ENCODE data around the gene UBASH3B. TPM values are rescaled to one million over a fixed set of nuclear protein-coding genes. Genes with fewer than 3 reads are reported as not detected.
"Not testable (repeated sequence)": the region's sequence is repeated elsewhere in the genome, so short reads cannot be mapped to it uniquely, and the experiment has no call there.

UBASH3B gene, protein sequence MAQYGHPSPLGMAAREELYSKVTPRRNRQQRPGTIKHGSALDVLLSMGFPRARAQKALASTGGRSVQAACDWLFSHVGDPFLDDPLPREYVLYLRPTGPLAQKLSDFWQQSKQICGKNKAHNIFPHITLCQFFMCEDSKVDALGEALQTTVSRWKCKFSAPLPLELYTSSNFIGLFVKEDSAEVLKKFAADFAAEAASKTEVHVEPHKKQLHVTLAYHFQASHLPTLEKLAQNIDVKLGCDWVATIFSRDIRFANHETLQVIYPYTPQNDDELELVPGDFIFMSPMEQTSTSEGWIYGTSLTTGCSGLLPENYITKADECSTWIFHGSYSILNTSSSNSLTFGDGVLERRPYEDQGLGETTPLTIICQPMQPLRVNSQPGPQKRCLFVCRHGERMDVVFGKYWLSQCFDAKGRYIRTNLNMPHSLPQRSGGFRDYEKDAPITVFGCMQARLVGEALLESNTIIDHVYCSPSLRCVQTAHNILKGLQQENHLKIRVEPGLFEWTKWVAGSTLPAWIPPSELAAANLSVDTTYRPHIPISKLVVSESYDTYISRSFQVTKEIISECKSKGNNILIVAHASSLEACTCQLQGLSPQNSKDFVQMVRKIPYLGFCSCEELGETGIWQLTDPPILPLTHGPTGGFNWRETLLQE
- not detected for polyA plus RNA-seq (2012; ENCODE audit: insufficient read depth, insufficient read length, low read depth)

DNA sequence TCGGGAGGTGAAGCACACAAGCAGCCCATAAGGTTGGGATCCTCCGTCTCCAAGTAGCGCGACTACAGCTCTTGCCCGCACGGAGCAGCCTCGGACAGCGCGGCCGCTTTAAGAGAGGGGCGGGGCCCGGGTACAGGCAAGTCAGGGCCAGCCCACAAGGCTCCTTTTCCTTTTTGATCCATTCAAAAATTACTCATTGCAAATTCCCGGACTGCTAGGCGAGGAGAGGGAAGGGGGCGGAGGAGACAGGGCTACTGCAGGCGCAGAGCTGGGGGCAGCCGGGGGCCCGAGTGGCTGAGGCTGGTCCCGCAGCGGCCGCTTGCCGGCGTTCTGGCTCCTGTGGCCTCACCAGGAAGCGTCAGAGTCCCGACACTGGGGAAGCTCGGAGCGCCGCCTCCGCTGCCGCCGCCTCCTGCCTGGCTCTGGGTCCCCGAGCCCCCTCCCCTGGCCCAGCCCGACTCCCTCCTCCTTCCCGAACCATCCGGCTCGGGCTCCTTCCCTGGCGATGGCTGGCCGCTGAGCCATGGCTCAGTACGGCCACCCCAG, at the start of gene UBASH3B:
Gene UBASH3B, plus strand, starts transcription at position 196 of the 546 bp plus-strand sequence. Its CDS starts 328 bp downstream, at position 524.
- H3K27me3 ChIP-seq, result peaks cover 45% of the 10 kb centered on the region
- H3K9me3 ChIP-seq, result no peaks in the 10 kb centered on the region
- H3K4me1 ChIP-seq, result no peaks in the 10 kb centered on the region
- H3K36me3 ChIP-seq, result no peaks in the 10 kb centered on the region
- DNase-seq, result peak; percentile 37
- no peak for TF ChIP-seq CTCF (IDR thresholded peaks at IDR 0.05; ENCODE audit: low read depth, low read length)
- H3K4me3 ChIP-seq (ENCODE audit: low read depth, low read length), result peak within 1 kb of the TSS; percentile 53

- not testable (repeated sequence) for DNase-seq; H3K4me1 ChIP-seq; H3K9me3 ChIP-seq; H3K27me3 ChIP-seq; H3K36me3 ChIP-seq; H3K4me3 ChIP-seq (ENCODE audit: low read depth, low read length)
Observed at GRCh38 chr11:122607162-122607561, 48.4 kb upstream of the UBASH3B start.

DNA sequence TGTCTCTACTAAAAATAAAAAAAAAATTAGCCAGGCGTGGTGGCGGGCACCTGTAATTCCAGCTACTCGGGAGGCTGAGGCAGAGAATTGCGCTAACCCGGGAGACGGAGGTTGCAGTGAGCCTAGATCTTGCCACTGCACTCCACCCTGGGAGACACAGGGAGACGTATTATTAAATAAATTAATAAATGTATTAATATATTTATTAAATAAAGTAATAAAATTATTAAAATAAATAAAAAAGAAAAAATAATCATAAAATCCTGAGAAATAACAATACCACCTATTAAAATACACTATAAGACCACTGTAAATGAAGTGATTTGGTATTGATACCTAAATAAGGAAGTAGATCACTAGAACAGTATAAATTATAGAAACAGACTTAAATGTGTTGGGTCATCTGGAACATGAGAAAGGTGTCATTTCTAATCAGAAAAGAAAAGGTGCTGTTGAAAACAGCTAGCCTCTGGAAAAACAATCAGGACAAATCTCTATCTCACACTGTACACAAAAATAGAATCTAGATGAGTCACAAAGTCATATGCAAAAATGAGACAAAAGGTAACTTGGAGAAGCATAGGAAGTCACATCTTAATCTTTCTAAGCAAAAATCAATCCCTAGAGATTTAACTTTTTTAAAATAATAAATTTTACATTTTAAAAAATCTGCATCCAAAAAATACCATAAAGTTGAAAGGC, 43.2 kb upstream of the UBASH3B start:
- Histone ChIP-seq H3K9me3 (no peaks in the 10 kb centered on the region), H3K4me1 (no peaks in the 10 kb centered on the region), H3K4me3 (ENCODE audit: low read depth, low read length) (no peak overlapping the region), H3K36me3 (no peaks in the 10 kb centered on the region), H3K27me3 (no peaks in the 10 kb centered on the region)
- no peak for TF ChIP-seq CTCF (IDR thresholded peaks at IDR 0.05; ENCODE audit: low read depth, low read length)
- no peak for DNase-seq

GRCh38 chr11:122616718-122617117, 38.8 kb upstream of the UBASH3B start:
- Histone ChIP-seq H3K36me3 (no peaks in the 10 kb centered on the region), H3K27me3 (no peaks in the 10 kb centered on the region), H3K9me3 (no peaks in the 10 kb centered on the region), H3K4me3 (ENCODE audit: low read depth, low read length) (no peak overlapping the region), H3K4me1 (no peaks in the 10 kb centered on the region)
- no peak for DNase-seq
- TF ChIP-seq CTCF (IDR thresholded peaks at IDR 0.05; ENCODE audit: low read depth, low read length), result no peak

GRCh38 chr11:122617297-122617696, 38.2 kb upstream of the UBASH3B start:
- no peak for DNase-seq
- H3K9me3 ChIP-seq, result no peaks in the 10 kb centered on the region
- no peaks in the 10 kb centered on the region for H3K36me3 ChIP-seq
- no peak for TF ChIP-seq CTCF (IDR thresholded peaks at IDR 0.05; ENCODE audit: low read depth, low read length)
- H3K4me3 ChIP-seq (ENCODE audit: low read depth, low read length), result no peak overlapping the region
- no peaks in the 10 kb centered on the region for H3K4me1 ChIP-seq
- H3K27me3 ChIP-seq, result no peaks in the 10 kb centered on the region

DNA sequence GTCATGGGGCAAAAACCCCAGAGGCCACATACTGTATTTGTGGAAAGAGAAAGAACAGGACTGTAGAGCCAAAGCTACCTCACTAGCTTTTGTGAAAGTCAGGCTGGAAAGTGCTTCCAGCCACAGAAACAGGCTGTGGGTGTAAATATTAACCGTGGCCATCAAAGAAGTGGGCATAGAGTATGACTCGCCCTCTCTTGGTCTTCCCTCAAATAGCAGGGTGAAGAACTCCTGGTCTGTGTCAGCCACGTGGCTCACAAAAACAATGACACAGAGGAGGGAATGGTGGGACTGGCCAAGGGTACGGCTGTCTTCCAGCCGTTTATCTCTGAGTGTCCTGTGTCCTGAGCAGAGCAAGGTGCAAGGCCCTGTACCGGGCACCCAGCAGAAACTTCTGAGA, 37.6 kb upstream of the UBASH3B start:
- H3K4me3 ChIP-seq (ENCODE audit: low read depth, low read length), result no peak overlapping the region
- no peaks in the 10 kb centered on the region for H3K9me3 ChIP-seq
- H3K36me3 ChIP-seq, result no peaks in the 10 kb centered on the region
- H3K27me3 ChIP-seq, result no peaks in the 10 kb centered on the region
- DNase-seq, result no peak
- H3K4me1 ChIP-seq, result no peaks in the 10 kb centered on the region
- TF ChIP-seq CTCF (IDR thresholded peaks at IDR 0.05; ENCODE audit: low read depth, low read length), result no peak

Measured in BE2C (cell line).